ENCODE measurements around the gene TPM3.
"Not testable (repeated sequence)": the region's sequence is repeated elsewhere in the genome, so short reads cannot be mapped to it uniquely, and the experiment has no call there.

Gene TPM3

DNA sequence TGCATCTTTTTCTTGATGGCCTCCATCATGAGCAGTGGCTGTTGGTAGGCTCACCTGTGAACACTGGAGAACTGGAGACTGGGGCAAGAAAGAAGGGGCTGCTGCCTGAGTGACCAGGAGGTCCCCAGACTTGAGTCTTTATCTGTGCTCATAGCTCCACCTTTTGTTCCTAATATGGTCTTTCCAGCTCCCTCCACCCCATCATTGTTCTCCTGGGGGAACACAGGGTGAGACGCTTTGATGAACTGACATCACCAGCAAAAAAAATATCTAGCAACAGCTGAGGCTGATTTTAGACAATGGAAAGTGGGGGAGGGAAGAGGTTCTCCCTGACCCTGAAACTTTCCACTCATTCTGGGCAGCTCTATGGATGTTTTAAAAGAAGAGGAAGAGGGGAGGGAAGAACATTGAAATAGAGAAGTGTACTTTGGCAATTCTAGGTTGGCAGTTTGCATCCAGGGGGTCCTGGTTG, at the start of gene TPM3:
Gene TPM3 (minus strand): TSS at position 111 of the 472 bp plus-strand sequence. CDS start 82 bp downstream, at position 29.
- peaks cover 6% of the 10 kb centered on the region for H3K27me3 ChIP-seq (ENCODE audit: low read depth, low read length)
- no peaks in the 10 kb centered on the region for H3K36me3 ChIP-seq (ENCODE audit: control insufficient read depth in 1 of 2, insufficient read depth in 2 of 2, low read length in 2 of 2)
- H3K4me1 ChIP-seq (ENCODE audit: control insufficient read depth in 1 of 2, insufficient read depth in 2 of 2, low read length in 2 of 2), result no peaks in the 10 kb centered on the region
- no peak within 1 kb of the TSS for H3K4me3 ChIP-seq (ENCODE audit: low read depth in 1 of 2, low read length in 2 of 2)
- no peak within 1 kb of the TSS for H3K27ac ChIP-seq (ENCODE audit: low read length)
- no peaks in the 10 kb centered on the region for H3K9me3 ChIP-seq (ENCODE audit: control insufficient read depth in 1 of 2, low read length in 2 of 2)

DNA sequence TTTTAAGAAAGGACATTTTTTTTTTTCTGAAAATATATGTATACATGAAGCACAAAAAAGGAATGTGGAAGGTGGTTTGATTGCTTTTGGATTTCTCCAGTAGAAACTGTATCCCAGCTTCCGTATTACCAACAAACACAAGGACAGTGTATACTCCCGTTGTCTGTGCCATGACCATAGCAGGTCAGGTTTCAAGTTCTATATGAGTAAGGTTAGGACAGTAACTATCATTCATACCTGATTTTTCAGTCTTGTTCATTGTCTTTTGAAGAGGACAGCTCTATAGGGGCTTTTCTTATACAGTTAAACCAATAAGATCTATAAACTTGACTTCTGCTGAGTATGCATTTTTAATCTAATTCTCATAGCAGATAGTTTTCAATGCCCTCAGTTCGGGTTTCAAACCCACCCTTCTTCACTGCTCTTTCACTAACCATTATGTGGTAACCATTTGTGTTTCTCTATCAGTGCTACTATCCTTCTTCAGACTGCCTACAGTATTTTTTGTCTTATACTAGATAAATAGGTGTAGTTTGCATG, 48.5 kb upstream of the TPM3 start:
- no peaks in the 10 kb centered on the region for H3K4me1 ChIP-seq (ENCODE audit: control insufficient read depth in 1 of 2, insufficient read depth in 2 of 2, low read length in 2 of 2)
- H3K27ac ChIP-seq (ENCODE audit: low read length), result no peak overlapping the region
- no peaks in the 10 kb centered on the region for H3K27me3 ChIP-seq (ENCODE audit: low read depth, low read length)
- no peak overlapping the region for H3K4me3 ChIP-seq (ENCODE audit: low read depth in 1 of 2, low read length in 2 of 2)
- H3K9me3 ChIP-seq (ENCODE audit: control insufficient read depth in 1 of 2, low read length in 2 of 2), result no peaks in the 10 kb centered on the region
- H3K36me3 ChIP-seq (ENCODE audit: control insufficient read depth in 1 of 2, insufficient read depth in 2 of 2, low read length in 2 of 2), result peaks cover 81 to 92% of the 10 kb centered on the region in 2 donors

DNA sequence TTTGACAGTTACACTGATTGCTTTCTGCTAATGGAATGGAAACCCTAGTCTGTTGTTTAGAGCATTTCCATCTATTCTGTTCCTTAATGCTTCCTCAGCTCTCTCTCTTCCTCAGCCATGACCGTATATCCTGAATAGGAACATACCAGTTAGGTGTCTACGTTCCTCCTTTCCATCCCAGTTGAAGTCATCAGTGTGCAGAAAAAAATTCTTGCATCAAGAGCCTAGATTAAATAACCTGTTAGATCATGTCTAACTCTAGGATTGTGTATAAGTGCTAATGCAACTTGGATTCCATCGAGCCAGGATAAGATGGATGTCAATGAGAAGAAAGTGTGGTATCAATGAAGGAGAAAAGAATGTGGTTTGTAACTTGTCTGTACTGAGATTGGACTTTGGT, 47.6 kb upstream of the TPM3 start:
- H3K4me1 ChIP-seq (ENCODE audit: control insufficient read depth in 1 of 2, insufficient read depth in 2 of 2, low read length in 2 of 2), result no peaks in the 10 kb centered on the region
- no peaks in the 10 kb centered on the region for H3K27me3 ChIP-seq (ENCODE audit: low read depth, low read length)
- H3K27ac ChIP-seq (ENCODE audit: low read length), result no peak overlapping the region
- no peak overlapping the region for H3K4me3 ChIP-seq (ENCODE audit: low read depth in 1 of 2, low read length in 2 of 2)
- H3K9me3 ChIP-seq (ENCODE audit: control insufficient read depth in 1 of 2, low read length in 2 of 2), result no peaks in the 10 kb centered on the region
- H3K36me3 ChIP-seq (ENCODE audit: control insufficient read depth in 1 of 2, insufficient read depth in 2 of 2, low read length in 2 of 2), result peaks cover 80 to 92% of the 10 kb centered on the region in 2 donors

DNA sequence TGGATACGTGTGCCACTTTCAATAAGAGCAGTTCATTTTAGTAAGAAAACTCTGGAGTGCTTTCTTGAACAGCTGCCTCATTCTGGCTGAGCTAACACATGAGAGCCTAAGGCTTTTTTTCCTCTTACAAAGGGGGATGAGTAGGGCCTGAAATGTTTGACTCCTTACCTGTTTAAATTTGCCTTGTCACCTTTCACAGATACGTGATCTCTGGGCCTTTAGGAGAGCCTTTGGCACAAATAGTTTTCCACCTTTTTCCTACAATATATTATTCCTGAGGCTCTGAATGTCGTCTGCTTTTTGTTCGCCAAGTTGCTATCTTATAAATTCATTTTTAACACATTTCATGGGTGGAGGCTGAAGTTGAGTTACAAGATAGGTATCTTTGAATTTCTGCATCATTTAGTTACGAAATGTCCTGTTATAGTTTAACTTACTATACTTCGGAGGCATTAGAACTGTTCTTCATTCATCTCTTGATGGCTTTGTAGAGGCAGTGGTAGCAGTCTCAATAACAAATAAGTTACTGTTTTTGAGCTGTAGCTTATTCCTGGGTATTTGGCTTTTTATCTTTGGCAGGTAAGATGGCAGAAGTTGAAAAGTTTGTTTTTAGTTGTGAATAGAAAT, 46.1 kb upstream of the TPM3 start:
- H3K27ac ChIP-seq (ENCODE audit: low read length), result no peak overlapping the region
- H3K36me3 ChIP-seq (ENCODE audit: control insufficient read depth in 1 of 2, insufficient read depth in 2 of 2, low read length in 2 of 2), result peaks cover 69 to 87% of the 10 kb centered on the region in 2 donors
- H3K9me3 ChIP-seq (ENCODE audit: control insufficient read depth in 1 of 2, low read length in 2 of 2), result no peaks in the 10 kb centered on the region

DNA sequence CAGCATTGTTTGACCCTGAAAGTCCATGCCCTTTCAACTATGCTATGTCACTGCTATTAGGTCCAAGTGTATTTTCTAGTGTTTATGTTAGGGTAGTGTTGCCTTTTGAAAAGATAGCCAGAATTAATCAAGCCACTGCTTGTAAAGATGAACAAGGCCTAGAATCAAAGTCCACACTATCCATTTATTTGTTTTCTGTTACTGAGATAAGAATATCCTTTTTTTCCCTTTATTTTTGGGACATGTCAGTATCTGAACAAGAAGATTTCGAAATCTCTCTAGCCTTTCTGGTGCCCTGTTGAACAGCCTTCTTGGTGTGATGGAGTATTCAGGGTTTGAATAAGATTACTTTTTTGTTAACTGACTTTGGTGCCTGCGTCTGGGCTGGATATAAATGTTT, 45.5 kb upstream of the TPM3 start:
- Histone ChIP-seq H3K9me3 (ENCODE audit: control insufficient read depth in 1 of 2, low read length in 2 of 2) (no peaks in the 10 kb centered on the region), H3K36me3 (ENCODE audit: control insufficient read depth in 1 of 2, insufficient read depth in 2 of 2, low read length in 2 of 2) (peaks cover 64 to 81% of the 10 kb centered on the region in 2 donors), H3K27ac (ENCODE audit: low read length) (no peak overlapping the region)

More for the DNA sequence above, 46.1 kb upstream of the TPM3 start:
- H3K4me3 ChIP-seq (ENCODE audit: low read depth in 1 of 2, low read length in 2 of 2), result no peak overlapping the region
- H3K4me1 ChIP-seq (ENCODE audit: control insufficient read depth in 1 of 2, insufficient read depth in 2 of 2, low read length in 2 of 2), result no peaks in the 10 kb centered on the region
- H3K27me3 ChIP-seq (ENCODE audit: low read depth, low read length), result no peaks in the 10 kb centered on the region

DNA sequence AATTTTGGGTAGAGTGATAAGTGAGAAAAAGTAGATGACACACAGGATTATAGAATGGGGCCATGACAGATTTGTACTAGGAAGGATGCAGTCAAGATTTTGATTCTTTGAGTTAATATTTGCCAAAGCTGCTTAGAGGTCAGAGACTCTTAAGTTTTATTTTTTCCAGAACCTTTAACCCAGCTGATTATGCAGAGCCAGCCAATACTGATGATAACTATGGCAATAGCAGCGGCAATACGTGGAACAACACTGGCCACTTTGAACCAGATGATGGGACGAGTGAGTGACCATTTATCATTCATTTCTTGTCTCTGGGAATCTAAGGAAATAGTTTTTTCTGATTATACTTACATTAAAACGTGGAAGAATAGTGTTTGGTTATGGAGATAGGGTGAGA, 45.0 kb upstream of the TPM3 start:
- peaks cover 61 to 75% of the 10 kb centered on the region in 2 donors for H3K36me3 ChIP-seq (ENCODE audit: control insufficient read depth in 1 of 2, insufficient read depth in 2 of 2, low read length in 2 of 2)
- no peak overlapping the region for H3K4me3 ChIP-seq (ENCODE audit: low read depth in 1 of 2, low read length in 2 of 2)
- no peaks in the 10 kb centered on the region for H3K27me3 ChIP-seq (ENCODE audit: low read depth, low read length)
- H3K9me3 ChIP-seq (ENCODE audit: control insufficient read depth in 1 of 2, low read length in 2 of 2), result no peaks in the 10 kb centered on the region
- H3K4me1 ChIP-seq (ENCODE audit: control insufficient read depth in 1 of 2, insufficient read depth in 2 of 2, low read length in 2 of 2), result no peaks in the 10 kb centered on the region
- no peak overlapping the region for H3K27ac ChIP-seq (ENCODE audit: low read length)

More for the DNA sequence above, 45.5 kb upstream of the TPM3 start:
- no peak overlapping the region for H3K4me3 ChIP-seq (ENCODE audit: low read depth in 1 of 2, low read length in 2 of 2)
- no peaks in the 10 kb centered on the region for H3K27me3 ChIP-seq (ENCODE audit: low read depth, low read length)
- H3K4me1 ChIP-seq (ENCODE audit: control insufficient read depth in 1 of 2, insufficient read depth in 2 of 2, low read length in 2 of 2), result no peaks in the 10 kb centered on the region

DNA sequence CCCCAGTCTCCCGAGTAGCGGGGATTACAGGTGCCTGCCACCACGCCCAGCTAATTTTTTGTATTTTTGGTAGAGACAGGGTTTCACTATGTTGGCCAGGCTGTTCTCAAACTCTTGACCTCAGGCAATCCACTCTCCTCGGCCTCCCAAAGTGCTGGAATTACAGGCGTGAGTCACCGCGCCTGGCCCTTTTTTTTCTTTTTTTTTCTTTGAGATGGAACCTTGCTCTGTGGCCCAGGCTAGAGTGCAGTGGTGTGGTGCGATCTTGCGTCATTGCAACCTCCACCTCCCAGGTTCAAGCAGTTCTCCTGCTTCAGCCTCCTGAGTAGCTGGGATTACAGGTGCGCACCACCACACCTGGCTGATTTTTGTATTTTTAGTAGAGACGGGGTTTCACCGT, 41.2 kb upstream of the TPM3 start:
- not testable (repeated sequence) for H3K27ac ChIP-seq (ENCODE audit: low read length); H3K9me3 ChIP-seq (ENCODE audit: control insufficient read depth in 1 of 2, low read length in 2 of 2); H3K4me1 ChIP-seq (ENCODE audit: control insufficient read depth in 1 of 2, insufficient read depth in 2 of 2, low read length in 2 of 2); H3K4me3 ChIP-seq (ENCODE audit: low read depth in 1 of 2, low read length in 2 of 2); H3K27me3 ChIP-seq (ENCODE audit: low read depth, low read length)
- peaks cover 59 to 75% of the 10 kb centered on the region in 2 donors for H3K36me3 ChIP-seq (ENCODE audit: control insufficient read depth in 1 of 2, insufficient read depth in 2 of 2, low read length in 2 of 2)

DNA sequence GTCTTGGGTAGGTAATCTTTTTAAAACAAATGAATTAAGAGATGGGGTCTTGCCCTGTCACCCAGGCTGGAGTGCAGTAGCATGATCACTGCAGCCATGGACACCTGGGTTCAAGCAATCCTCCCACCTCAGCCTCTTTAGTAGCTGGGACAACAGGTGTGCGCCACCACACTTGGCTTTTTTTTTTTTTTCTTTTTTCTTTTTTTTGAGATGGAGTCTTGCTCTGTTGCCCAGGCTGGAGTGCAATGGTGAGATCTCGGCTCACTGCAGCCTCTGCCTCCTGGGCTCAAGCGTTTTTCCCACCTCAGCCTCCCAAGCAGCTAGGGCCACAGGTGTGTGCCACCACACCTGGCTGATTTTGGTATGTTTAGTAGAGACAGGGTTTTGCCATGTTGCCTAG, 39.2 kb upstream of the TPM3 start:
- H3K4me1 ChIP-seq (ENCODE audit: control insufficient read depth in 1 of 2, insufficient read depth in 2 of 2, low read length in 2 of 2); H3K4me3 ChIP-seq (ENCODE audit: low read depth in 1 of 2, low read length in 2 of 2); H3K27me3 ChIP-seq (ENCODE audit: low read depth, low read length); H3K9me3 ChIP-seq (ENCODE audit: control insufficient read depth in 1 of 2, low read length in 2 of 2); H3K27ac ChIP-seq (ENCODE audit: low read length): not testable (repeated sequence)
- H3K36me3 ChIP-seq (ENCODE audit: control insufficient read depth in 1 of 2, insufficient read depth in 2 of 2, low read length in 2 of 2), result peaks cover 46 to 68% of the 10 kb centered on the region in 2 donors

DNA sequence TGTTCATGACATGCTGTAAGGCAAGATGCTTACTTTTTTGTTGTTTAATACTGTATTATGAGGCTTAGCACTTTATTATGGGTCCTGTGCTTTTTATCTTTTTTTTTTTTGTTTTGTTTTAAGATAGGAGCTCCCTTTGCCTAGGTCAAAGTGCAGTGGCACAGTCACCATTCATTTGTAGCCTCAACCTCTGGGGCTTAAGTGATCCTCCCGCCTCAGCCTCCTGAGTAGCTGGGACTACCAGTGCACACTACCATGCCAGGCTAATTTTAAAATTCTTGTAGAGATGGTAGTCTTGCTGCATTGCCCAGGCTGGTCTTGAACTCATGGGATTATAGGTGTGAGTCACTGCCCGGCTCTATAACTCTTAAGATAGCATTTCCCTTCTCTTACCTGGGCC, 33.5 kb upstream of the TPM3 start:
- Histone ChIP-seq H3K4me3 (ENCODE audit: low read depth in 1 of 2, low read length in 2 of 2) (no peak overlapping the region), H3K27me3 (ENCODE audit: low read depth, low read length) (no peaks in the 10 kb centered on the region), H3K36me3 (ENCODE audit: control insufficient read depth in 1 of 2, insufficient read depth in 2 of 2, low read length in 2 of 2) (peaks cover 22 to 37% of the 10 kb centered on the region in 2 donors), H3K27ac (ENCODE audit: low read length) (no peak overlapping the region), H3K4me1 (ENCODE audit: control insufficient read depth in 1 of 2, insufficient read depth in 2 of 2, low read length in 2 of 2) (peaks cover 11 to 33% of the 10 kb centered on the region in 2 donors), H3K9me3 (ENCODE audit: control insufficient read depth in 1 of 2, low read length in 2 of 2) (no peaks in the 10 kb centered on the region)

DNA sequence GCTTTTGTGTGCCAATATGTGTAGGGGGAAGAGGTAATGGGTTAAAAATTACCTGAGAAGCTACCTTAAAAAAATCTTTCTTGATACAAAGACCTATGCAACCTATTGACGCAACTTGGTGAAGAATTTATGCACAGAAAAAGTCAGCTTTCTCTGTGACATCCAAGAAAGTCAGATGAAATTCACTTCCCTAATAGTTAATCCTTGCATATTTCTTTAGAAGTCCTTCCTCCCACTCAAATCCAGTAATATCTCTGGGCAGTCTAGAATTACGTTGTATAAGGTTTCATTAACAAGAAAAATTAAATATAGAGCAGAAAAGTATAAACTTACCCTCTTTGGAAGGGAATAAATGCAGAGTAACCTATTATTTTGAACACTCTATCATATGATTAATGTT, 31.7 kb upstream of the TPM3 start:
- no peaks in the 10 kb centered on the region for H3K9me3 ChIP-seq (ENCODE audit: control insufficient read depth in 1 of 2, low read length in 2 of 2)
- no peaks in the 10 kb centered on the region for H3K27me3 ChIP-seq (ENCODE audit: low read depth, low read length)
- H3K4me1 ChIP-seq (ENCODE audit: control insufficient read depth in 1 of 2, insufficient read depth in 2 of 2, low read length in 2 of 2), result peaks cover 18 to 45% of the 10 kb centered on the region in 2 donors
- H3K36me3 ChIP-seq (ENCODE audit: control insufficient read depth in 1 of 2, insufficient read depth in 2 of 2, low read length in 2 of 2), result peaks cover 16 to 29% of the 10 kb centered on the region in 2 donors
- no peak overlapping the region for H3K27ac ChIP-seq (ENCODE audit: low read length)
- no peak overlapping the region for H3K4me3 ChIP-seq (ENCODE audit: low read depth in 1 of 2, low read length in 2 of 2)

DNA sequence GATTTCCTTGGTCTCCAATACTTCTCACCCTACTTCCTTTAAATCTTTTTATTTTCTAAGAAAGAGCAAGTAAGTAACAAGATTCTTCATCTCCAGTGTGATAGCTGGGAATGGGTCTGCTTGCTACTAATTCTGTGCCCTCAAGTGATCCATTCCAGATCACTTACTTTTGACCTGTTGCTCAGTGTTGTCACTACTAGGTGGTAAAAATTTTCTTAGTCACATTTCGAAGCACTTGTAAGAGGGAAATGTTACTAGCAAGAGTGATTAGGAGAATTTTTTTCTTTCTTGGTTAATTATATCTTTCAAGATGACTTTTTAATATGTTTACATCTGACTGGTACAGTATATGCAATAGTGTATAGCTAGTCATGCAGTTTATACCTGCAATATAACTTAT, 31.0 kb upstream of the TPM3 start:
- peaks cover 18 to 26% of the 10 kb centered on the region in 2 donors for H3K36me3 ChIP-seq (ENCODE audit: control insufficient read depth in 1 of 2, insufficient read depth in 2 of 2, low read length in 2 of 2)
- H3K4me3 ChIP-seq (ENCODE audit: low read depth in 1 of 2, low read length in 2 of 2), result peak overlapping the region in 1 of 2 donors; percentile 82
- no peaks in the 10 kb centered on the region for H3K27me3 ChIP-seq (ENCODE audit: low read depth, low read length)
- H3K27ac ChIP-seq (ENCODE audit: low read length), result peak overlapping the region; percentile 93
- H3K9me3 ChIP-seq (ENCODE audit: control insufficient read depth in 1 of 2, low read length in 2 of 2), result no peaks in the 10 kb centered on the region
- H3K4me1 ChIP-seq (ENCODE audit: control insufficient read depth in 1 of 2, insufficient read depth in 2 of 2, low read length in 2 of 2), result peaks cover 24 to 52% of the 10 kb centered on the region in 2 donors

DNA sequence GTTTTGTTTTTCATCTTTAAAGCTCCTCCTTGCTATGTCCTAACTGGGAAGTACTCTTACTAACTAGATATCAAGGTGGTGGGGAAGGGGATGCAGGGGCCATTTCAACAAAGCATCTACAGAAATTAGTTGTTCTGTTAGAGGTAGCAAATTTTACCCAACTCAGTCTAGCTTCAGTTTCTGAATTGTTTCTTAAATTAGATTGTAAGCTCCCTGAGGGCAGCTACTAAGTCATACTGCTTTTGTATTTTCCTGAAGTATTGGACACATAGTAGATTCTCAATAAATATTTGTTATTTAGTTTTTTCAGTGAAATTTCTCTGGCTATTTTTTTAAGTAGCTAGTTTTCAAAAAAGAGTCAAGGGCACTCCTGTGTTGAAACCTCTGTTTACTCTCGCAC, 30.6 kb upstream of the TPM3 start:
- peaks cover 22% of the 10 kb centered on the region in 2 donors for H3K36me3 ChIP-seq (ENCODE audit: control insufficient read depth in 1 of 2, insufficient read depth in 2 of 2, low read length in 2 of 2)
- no peaks in the 10 kb centered on the region for H3K27me3 ChIP-seq (ENCODE audit: low read depth, low read length)
- peak overlapping the region; percentile 93 for H3K27ac ChIP-seq (ENCODE audit: low read length)
- no peaks in the 10 kb centered on the region for H3K9me3 ChIP-seq (ENCODE audit: control insufficient read depth in 1 of 2, low read length in 2 of 2)
- H3K4me3 ChIP-seq (ENCODE audit: low read depth in 1 of 2, low read length in 2 of 2), result peak overlapping the region; percentile 74 to 82
- H3K4me1 ChIP-seq (ENCODE audit: control insufficient read depth in 1 of 2, insufficient read depth in 2 of 2, low read length in 2 of 2), result peaks cover 24 to 56% of the 10 kb centered on the region in 2 donors
